HG02678 (cell line): ENCODE measurements around the gene LAMB1.
"Not testable (repeated sequence)": the region's sequence is repeated elsewhere in the genome, so short reads cannot be mapped to it uniquely, and the experiment has no call there.

Experiments
- ATAC-seq: cut with Tn5 transposase; IDR thresholded peaks from one replicate; pipeline ENCODE4 v1.9.1; 2021; ENCODE audit warnings: mild to moderate bottlenecking, moderate library complexity; ENCODE audit not compliant: unreplicated experiment

The LAMB1 gene

GRCh38 chr7:107922886-107923285, 80.1 kb downstream of the LAMB1 start:
- ATAC-seq, result no peak

- not testable (repeated sequence) for ATAC-seq
Observed at GRCh38 chr7:107921826-107922225, 81.1 kb downstream of the LAMB1 start.

GRCh38 chr7:107920048-107920772, 82.8 kb downstream of the LAMB1 start:
- no peak for ATAC-seq

GRCh38 chr7:107918948-107919347, 84.0 kb downstream of the LAMB1 start:
- ATAC-seq, result no peak

GRCh38 chr7:107917763-107918651, 85.0 kb downstream of the LAMB1 start:
- peak; percentile 78 for ATAC-seq

GRCh38 chr7:107915541-107915940, 87.4 kb downstream of the LAMB1 start:
- no peak for ATAC-seq

- no peak for ATAC-seq
Observed at GRCh38 chr7:107914831-107915230, 88.1 kb downstream of the LAMB1 start.

- ATAC-seq, result no peak
Observed at GRCh38 chr7:107913851-107914250, 89.1 kb downstream of the LAMB1 start.

GRCh38 chr7:107911981-107912380, 91.0 kb downstream of the LAMB1 start:
- no peak for ATAC-seq

GRCh38 chr7:107909445-107909844, 93.5 kb downstream of the LAMB1 start:
- ATAC-seq, result no peak

GRCh38 chr7:107907790-107908189, 95.2 kb downstream of the LAMB1 start:
- no peak for ATAC-seq

GRCh38 chr7:107902381-107902780, 100.6 kb downstream of the LAMB1 start:
- ATAC-seq, result no peak

GRCh38 chr7:107900496-107901015, 102.4 kb downstream of the LAMB1 start:
- ATAC-seq, result no peak

- no peak for ATAC-seq
Observed at GRCh38 chr7:107898997-107899594, 103.9 kb downstream of the LAMB1 start.

- not testable (repeated sequence) for ATAC-seq
Observed at GRCh38 chr7:107892367-107892741, 110.6 kb downstream of the LAMB1 start.

- peak; percentile 26 for ATAC-seq
Observed at GRCh38 chr7:107891636-107892366, 111.2 kb downstream of the LAMB1 start.

GRCh38 chr7:107890962-107891635, 111.9 kb downstream of the LAMB1 start, which contains the start of gene DLD:
Gene DLD, plus strand, starts transcription at chr7:107891183. Its CDS starts 68 bp downstream, at chr7:107891251.
- peak; percentile 99 for ATAC-seq

- ATAC-seq, result peak; percentile 2
Observed at GRCh38 chr7:107890493-107890961, 112.4 kb downstream of the LAMB1 start.

GRCh38 chr7:107889992-107890391, 113.0 kb downstream of the LAMB1 start:
- ATAC-seq, result no peak

GRCh38 chr7:107887827-107888226, 115.1 kb downstream of the LAMB1 start:
- ATAC-seq, result not testable (repeated sequence)
